H1 (cell line): ENCODE results near the gene JMJD1C. TPM values are rescaled to one million over a fixed set of nuclear protein-coding genes. Genes with fewer than 3 reads are reported as not detected.

Source experiments
- CTCF ChIA-PET: fragments of 300-600 bp; sonication (Branson Sonifier 250); formaldehyde crosslinking; loops from one replicate; lab custom pipeline; 2021; ENCODE audit not compliant: partially characterized antibody; lab: Charles Lee
- POLR2A ChIA-PET: fragments of 300-600 bp; sonication (Branson Sonifier 250); formaldehyde crosslinking; loops from one replicate; lab custom pipeline; 2021; ENCODE audit warnings: inconsistent platforms; ENCODE audit not compliant: partially characterized antibody; lab: Charles Lee
- DNase-seq, 2 experiments: peaks; one replicate each; pipeline versions ENCODE4 v3.0.0 to v3.0.0-alpha.2; 2010 to 2022; ENCODE audit warnings: low spot score in 2 of 2, low read depth in 1 of 2, mixed read lengths in 1 of 2
- FAIRE-seq: peaks from 2 replicates; lab custom pipeline; 2011; peaks lifted over from hg19 to GRCh38; lab: Jason Lieb, UNC
- H2AFZ ChIP-seq: 2 replicates; pipeline ENCODE4 v1.8.1; 2012; ENCODE audit warnings: low read length, inconsistent platforms
- H2AK5ac ChIP-seq: 2 replicates; pipeline ENCODE4 v1.6.1; 2013; ENCODE audit warnings: low read depth, low read length
- H2BK120ac ChIP-seq: replicated peaks from 2 replicates; pipeline ENCODE3; 2013; ENCODE audit warnings: low read depth, low read length, inconsistent platforms
- H2BK12ac ChIP-seq: 2 replicates; pipeline ENCODE4 v1.6.1; 2013; ENCODE audit warnings: low read depth, low read length
- H2BK15ac ChIP-seq: 2 replicates; pipeline ENCODE4 v1.6.1; 2013; ENCODE audit warnings: low read length
- H2BK20ac ChIP-seq: 2 replicates; pipeline ENCODE4 v1.6.1; 2013; ENCODE audit warnings: low read length
- H2BK5ac ChIP-seq: 2 replicates; pipeline ENCODE4 v1.6.1; 2013; ENCODE audit warnings: low read depth, low read length
- H3K14ac ChIP-seq: 2 replicates; pipeline ENCODE4 v1.6.1; 2013; ENCODE audit warnings: inconsistent platforms; ENCODE audit not compliant: insufficient read length
- H3K18ac ChIP-seq: 2 replicates; pipeline ENCODE4 v1.6.1; 2013; ENCODE audit warnings: low read length; ENCODE audit errors: extremely low read depth
- H3K23ac ChIP-seq: 2 replicates; pipeline ENCODE4 v1.6.1; 2013; ENCODE audit warnings: inconsistent platforms; ENCODE audit not compliant: insufficient read length
- H3K23me2 ChIP-seq: 2 replicates; pipeline ENCODE4 v1.6.1; 2013; ENCODE audit warnings: low read depth, low read length
- H3K27ac ChIP-seq: 2 replicates; pipeline ENCODE4 v1.6.1; 2011; ENCODE audit warnings: low read depth, low read length, inconsistent platforms
- H3K27me3 ChIP-seq, 4 experiments: replicated peaks in 1 of 4; 1 replicate in 1 of 4; 2 replicates in 3 of 4; pipeline versions ENCODE4 v1.6.1 to v1.8.1; 2011 to 2013; ENCODE audit warnings: low read length in 3 of 4, mild to moderate bottlenecking in 3 of 4, inconsistent platforms in 2 of 4, mixed read lengths in 2 of 4, moderate library complexity in 1 of 4; ENCODE audit not compliant: control insufficient read depth in 3 of 4, insufficient read depth in 3 of 4; ENCODE audit errors: extremely low read depth in 1 of 4
- H3K36me3 ChIP-seq, 4 experiments: 2 replicates each; pipeline versions ENCODE4 v1.6.1 to v1.8.1; 2011 to 2013; ENCODE audit warnings: mild to moderate bottlenecking in 4 of 4, low read length in 3 of 4, moderate library complexity in 2 of 4, control low read depth in 1 of 4, inconsistent platforms in 1 of 4; ENCODE audit not compliant: insufficient read depth in 4 of 4, control insufficient read depth in 2 of 4
- H3K4ac ChIP-seq: replicated peaks from 2 replicates; pipeline ENCODE3; 2013; ENCODE audit warnings: low read length, low read depth, mixed read lengths, inconsistent platforms; ENCODE audit not compliant: insufficient read length
- H3K4me1 ChIP-seq, 4 experiments: replicated peaks in 1 of 4; 1 replicate in 1 of 4; 2 replicates in 3 of 4; pipeline versions ENCODE4 v1.6.1 to v1.8.1; 2011 to 2013; ENCODE audit warnings: low read length in 3 of 4, inconsistent platforms in 2 of 4, mixed read lengths in 1 of 4; ENCODE audit not compliant: insufficient read depth in 4 of 4, control insufficient read depth in 3 of 4
- H3K4me2 ChIP-seq, 2 experiments: 2 replicates each; pipeline versions ENCODE4 v1.6.1 to v1.8.1; 2011 to 2013; ENCODE audit warnings: low read depth in 2 of 2, low read length in 2 of 2, control low read depth in 1 of 2, inconsistent platforms in 1 of 2, mild to moderate bottlenecking in 1 of 2; ENCODE audit not compliant: insufficient read depth in 1 of 2
- H3K4me3 ChIP-seq, 4 experiments: fragments of 200-600, 300-600 bp in 1 of 4; sonication (generic), shearing (Covaris generic), sonication (Bioruptor Twin) in 1 of 4; 2 replicates each; pipeline versions ENCODE4 v1.5.1 to v1.8.1; 2011 to 2016; ENCODE audit warnings: low read length in 4 of 4, low read depth in 3 of 4, control low read depth in 2 of 4, inconsistent platforms in 2 of 4, mild to moderate bottlenecking in 2 of 4, mixed read lengths in 1 of 4, moderate library complexity in 1 of 4; ENCODE audit not compliant: insufficient read depth in 2 of 4; ENCODE audit errors: extremely low read depth in 1 of 4
- H3K56ac ChIP-seq: replicated peaks from 2 replicates; pipeline ENCODE3; 2013; ENCODE audit warnings: low read depth, mild to moderate bottlenecking, mixed read lengths, low read length, inconsistent platforms; ENCODE audit not compliant: insufficient read length
- H3K79me1 ChIP-seq: 2 replicates; pipeline ENCODE4 v1.6.1; 2013; ENCODE audit warnings: low read depth, low read length, control low read depth
- H3K79me2 ChIP-seq, 2 experiments: 2 replicates each; pipeline versions ENCODE4 v1.6.1 to v1.8.1; 2012 to 2013; ENCODE audit warnings: low read length in 2 of 2, mild to moderate bottlenecking in 2 of 2, inconsistent platforms in 1 of 2; ENCODE audit not compliant: insufficient read depth in 2 of 2, control insufficient read depth in 1 of 2
- H3K9ac ChIP-seq, 4 experiments: replicated peaks in 1 of 4; 1 replicate in 1 of 4; 2 replicates in 3 of 4; pipeline versions ENCODE4 v1.6.1 to v1.8.1; 2011 to 2013; ENCODE audit warnings: low read depth in 3 of 4, low read length in 3 of 4, control low read depth in 2 of 4, mild to moderate bottlenecking in 2 of 4, moderate library complexity in 2 of 4, inconsistent platforms in 1 of 4; ENCODE audit errors: extremely low read depth in 1 of 4
- H3K9me3 ChIP-seq, 2 experiments: 2 replicates each; pipeline versions ENCODE4 v1.6.1 to v1.8.1; 2012 to 2013; ENCODE audit warnings: mild to moderate bottlenecking in 2 of 2, moderate library complexity in 2 of 2, control low read depth in 1 of 2, inconsistent platforms in 1 of 2, low read depth in 1 of 2, low read length in 1 of 2, mixed read lengths in 1 of 2; ENCODE audit not compliant: insufficient read depth in 2 of 2
- H4K20me1 ChIP-seq, 2 experiments: replicated peaks in 1 of 2; 2 replicates each; pipeline versions ENCODE3 to v1.8.1; 2011 to 2013; ENCODE audit warnings: inconsistent platforms in 2 of 2, low read length in 2 of 2, mild to moderate bottlenecking in 1 of 2; ENCODE audit not compliant: insufficient read depth in 2 of 2, control insufficient read depth in 1 of 2
- H4K5ac ChIP-seq: 2 replicates; pipeline ENCODE4 v1.6.1; 2013; ENCODE audit warnings: low read length, low read depth, mixed read lengths, inconsistent platforms; ENCODE audit not compliant: insufficient read length
- H4K8ac ChIP-seq: 2 replicates; pipeline ENCODE4 v1.8.0; 2013; ENCODE audit warnings: mild to moderate bottlenecking, moderate library complexity, low read length, inconsistent platforms; ENCODE audit not compliant: insufficient read depth; ENCODE audit errors: extremely low read depth
- H4K91ac ChIP-seq: replicated peaks from 2 replicates; pipeline ENCODE3; 2013; ENCODE audit warnings: low read length, mixed read lengths, inconsistent platforms; ENCODE audit not compliant: insufficient read length
- SUZ12 ChIP-seq: fragments of 200-600 bp; sonication (generic); IDR thresholded peaks from 2 replicates; pipeline ENCODE4 v1.6.1; 2012; ENCODE audit warnings: mild to moderate bottlenecking, inconsistent platforms, low read length, moderate library complexity, mixed read lengths
- WGBS, 2 experiments: shearing (Covaris generic) in 1 of 2; methylation state at CpG; one replicate each; pipeline versions ENCODE4 v1.1.6 to v1.1.7; 2013 to 2015; ENCODE audit warnings: low lambda C conversion rate in 2 of 2, mixed read lengths in 2 of 2, inconsistent platforms in 1 of 2, low coverage in 1 of 2, missing lambda C conversion rate in 1 of 2; ENCODE audit not compliant: insufficient replicate concordance in 2 of 2, insufficient coverage in 1 of 2, insufficient read length in 1 of 2; ENCODE audit errors: extremely low coverage in 1 of 2, missing lambda C conversion rate in 1 of 2; 5-methylcytosine and 5-hydroxymethylcytosine counted together
- polyA plus RNA-seq, 7 experiments: library from polyadenylated mRNA; depleted of rRNA in 3 of 7; stranded (reverse) in 5 of 7; unstranded in 2 of 7; fragments of >200 nt in 5 of 7; fragments of 200-250 nt in 2 of 7; gene quantifications; 1 replicate in 5 of 7; 2 replicates in 1 of 7; 4 replicates in 1 of 7; pipeline versions ENCODE4 v1.2.1 to v1.2.3, GENCODE V29; 2011 to 2013; ENCODE audit warnings: missing spikeins in 2 of 7, mixed read lengths in 2 of 7
- total RNA-seq: library from RNA; stranded (reverse); fragmentation: NEBNext Ultra II Directional; extraction: Animal tissue kit (Norgen Biotek cat#: 25700); gene quantifications from 2 replicates; pipeline ENCODE4 v1.2.1, GENCODE V29; 2021

Gene JMJD1C
- total and polyA plus RNA-seq, 2 of the 8 experiments (the other 6 are each of a cell fraction or from before 2014, with no cell fraction given), result 54.5 to 210 TPM

DNA sequence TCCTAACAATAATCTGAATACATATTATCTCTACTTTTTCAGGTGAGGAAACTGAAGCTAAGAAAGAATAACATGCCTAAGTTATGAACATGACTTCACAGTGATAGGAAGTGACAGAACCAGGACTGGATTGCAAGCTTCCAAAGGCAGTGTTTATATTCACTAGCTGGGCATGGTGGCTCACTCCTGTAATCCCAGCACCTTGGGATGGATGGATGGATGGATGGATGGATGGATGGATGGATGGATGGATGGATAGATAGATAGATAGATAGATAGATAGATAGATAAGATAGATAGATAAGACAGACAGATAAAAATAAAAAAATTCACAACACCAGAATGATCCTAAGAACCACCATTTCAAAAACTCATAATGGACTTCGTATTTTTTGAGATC lies 18.2 kb upstream of the JMJD1C start:
- CTCF ChIA-PET, result interaction anchor here (0.8 kb wide), 1 partner anchor 17 kb away, joined by 3 read pairs; no protein-coding TSS in a partner anchor
- no peak for FAIRE-seq
- H2BK15ac ChIP-seq, result no peak overlapping the region

More for the DNA sequence above, 18.2 kb upstream of the JMJD1C start:
- no peak overlapping the region for H4K91ac ChIP-seq
- TF ChIP-seq SUZ12, result no peak
- TF ChIP-seq, all 59 proteins: peak for 0
- no peak overlapping the region for H2BK20ac ChIP-seq
- DNase-seq, result no peak
- POLR2A ChIA-PET, result no interaction called here
- H3K4me3 ChIP-seq, result no peak overlapping the region
- no peaks in the 10 kb centered on the region for H3K79me1 ChIP-seq
- H3K18ac ChIP-seq, result no peak overlapping the region
- H4K5ac ChIP-seq, result no peak overlapping the region
- H3K23me2 ChIP-seq, result no peaks in the 10 kb centered on the region; the same call in 1 of the 2 replicates
- H2BK12ac ChIP-seq, result no peak overlapping the region
- H2AFZ ChIP-seq, result no peak overlapping the region
- no peak overlapping the region for H3K9ac ChIP-seq
- no peak overlapping the region for H3K27ac ChIP-seq
- no peaks in the 10 kb centered on the region for H4K20me1 ChIP-seq
- H3K27me3 ChIP-seq, result no peaks in the 10 kb centered on the region
- WGBS, 2 experiments, result 92% methylated on average over 1 of the region's 1 CpG; no CpG with 5 or more reads in 1 of the 2 experiments
- no peak overlapping the region for H3K23ac ChIP-seq
- H2BK5ac ChIP-seq, result no peak overlapping the region
- no peak overlapping the region for H3K4ac ChIP-seq
- no peaks in the 10 kb centered on the region for H3K9me3 ChIP-seq
- no peak overlapping the region for H2BK120ac ChIP-seq
- peaks cover 0 to 10% (median 3%) of the 10 kb centered on the region in 4 experiments; a peak in 3 of 7 replicates for H3K4me1 ChIP-seq
- no peak overlapping the region for H2AK5ac ChIP-seq
- H3K4me2 ChIP-seq, result no peak overlapping the region
- no peak overlapping the region for H4K8ac ChIP-seq
- no peak overlapping the region for H3K14ac ChIP-seq
- no peak overlapping the region for H3K56ac ChIP-seq
- H3K79me2 ChIP-seq, result peaks cover 0 to 91% of the 10 kb centered on the region in 2 experiments; a peak in 3 of 4 replicates
- H3K36me3 ChIP-seq, result no peaks in the 10 kb centered on the region
